ENCODE measurements around the gene MROH2A.

The MROH2A gene

GRCh38 chr2:233882353-233882752, 104.2 kb downstream of the MROH2A start:
- no peak for TF ChIP-seq ZNF274 (IDR thresholded peaks at IDR 0.05; ENCODE audit: low read depth, low read length)
- no peak overlapping the region for H3K4me3 ChIP-seq (ENCODE audit: low read length)

Data from GM08714 (cell line).